Measurements from ENCODE around the gene SLC1A4.

The SLC1A4 gene

GRCh38 chr2:65024149-65024829, 35.1 kb downstream of the SLC1A4 start:
- in situ Hi-C loops (cut with MboI; ENCODE audit: low sequenced_read_pairs): no loop called here

GRCh38 chr2:65025453-65026123, 36.4 kb downstream of the SLC1A4 start:
- in situ Hi-C loops (cut with MboI; ENCODE audit: low sequenced_read_pairs): loop anchor here (25.0 kb wide), 1 partner anchor 438 kb away; no protein-coding TSS in a partner anchor

- in situ Hi-C loops (cut with MboI; ENCODE audit: low sequenced_read_pairs): loop anchor here (25.0 kb wide), 1 partner anchor 439 kb away; no protein-coding TSS in a partner anchor
These were observed 37.0 kb downstream of the SLC1A4 start for GRCh38 chr2:65026154-65026553.

GRCh38 chr2:65026704-65027464, 37.7 kb downstream of the SLC1A4 start:
- in situ Hi-C loops (cut with MboI; ENCODE audit: low sequenced_read_pairs): loop anchor here (25.0 kb wide), 1 partner anchor 440 kb away; no protein-coding TSS in a partner anchor

- in situ Hi-C loops (cut with MboI; ENCODE audit: low sequenced_read_pairs): loop anchor here (25.0 kb wide), 1 partner anchor 440 kb away; no protein-coding TSS in a partner anchor
These were observed 38.5 kb downstream of the SLC1A4 start for GRCh38 chr2:65027616-65028244.

GRCh38 chr2:65030476-65031332, 41.5 kb downstream of the SLC1A4 start:
- in situ Hi-C loops (cut with MboI; ENCODE audit: low sequenced_read_pairs): loop anchor here (25.0 kb wide), 1 partner anchor 443 kb away; no protein-coding TSS in a partner anchor

- in situ Hi-C loops (cut with MboI; ENCODE audit: low sequenced_read_pairs): loop anchor here (25.0 kb wide), 1 partner anchor 444 kb away; no protein-coding TSS in a partner anchor
These were observed 42.3 kb downstream of the SLC1A4 start for GRCh38 chr2:65031341-65032018.

GRCh38 chr2:65032019-65032975, 43.1 kb downstream of the SLC1A4 start:
- in situ Hi-C loops (cut with MboI; ENCODE audit: low sequenced_read_pairs): loop anchor here (25.0 kb wide), 1 partner anchor 445 kb away; no protein-coding TSS in a partner anchor

- in situ Hi-C loops (cut with MboI; ENCODE audit: low sequenced_read_pairs): loop anchor here (25.0 kb wide), 1 partner anchor 446 kb away; no protein-coding TSS in a partner anchor
These were observed 44.0 kb downstream of the SLC1A4 start for GRCh38 chr2:65033178-65033577.

- in situ Hi-C loops (cut with MboI; ENCODE audit: low sequenced_read_pairs): loop anchor here (25.0 kb wide), 1 partner anchor 446 kb away; no protein-coding TSS in a partner anchor
These were observed 44.5 kb downstream of the SLC1A4 start for GRCh38 chr2:65033667-65034066.

GRCh38 chr2:65035351-65035943, 46.2 kb downstream of the SLC1A4 start:
- in situ Hi-C loops (cut with MboI; ENCODE audit: low sequenced_read_pairs): loop anchor here (25.0 kb wide), 1 partner anchor 448 kb away; no protein-coding TSS in a partner anchor

GRCh38 chr2:65037178-65037577, 48.0 kb downstream of the SLC1A4 start:
- in situ Hi-C loops (cut with MboI; ENCODE audit: low sequenced_read_pairs): loop anchor here (25.0 kb wide), 1 partner anchor 450 kb away; no protein-coding TSS in a partner anchor

GRCh38 chr2:65039640-65040039, 50.4 kb downstream of the SLC1A4 start:
- in situ Hi-C loops (cut with MboI; ENCODE audit: low sequenced_read_pairs): loop anchor here (25.0 kb wide), 1 partner anchor 452 kb away; no protein-coding TSS in a partner anchor

- in situ Hi-C loops (cut with MboI; ENCODE audit: low sequenced_read_pairs): loop anchor here (25.0 kb wide), 1 partner anchor 453 kb away; no protein-coding TSS in a partner anchor
These were observed 51.4 kb downstream of the SLC1A4 start for GRCh38 chr2:65040400-65041261.

- in situ Hi-C loops (cut with MboI; ENCODE audit: low sequenced_read_pairs): loop anchor here (25.0 kb wide), 1 partner anchor 456 kb away; no protein-coding TSS in a partner anchor
These were observed 53.8 kb downstream of the SLC1A4 start for GRCh38 chr2:65043001-65043400.

GRCh38 chr2:65044097-65044735, 55.0 kb downstream of the SLC1A4 start:
- in situ Hi-C loops (cut with MboI; ENCODE audit: low sequenced_read_pairs): loop anchor here (25.0 kb wide), 1 partner anchor 457 kb away; no protein-coding TSS in a partner anchor
